ENCODE results near the gene TKT. TPM values are rescaled to one million over a fixed set of nuclear protein-coding genes. Genes with fewer than 3 reads are reported as not detected.
"Not testable (repeated sequence)": the region's sequence is repeated elsewhere in the genome, so short reads cannot be mapped to it uniquely, and the experiment has no call there.

TKT gene
- 238 and 420 TPM in 2 replicates for total RNA-seq (2012; rRNA removed)

GRCh38 chr3:53255775-53256703, at the start of gene TKT:
TKT (minus strand) TSS chr3:53256022; CDS start chr3:53255942, 80 bp downstream.
- no peaks in the 10 kb centered on the region for H3K27me3 ChIP-seq (ENCODE audit: control insufficient read depth, insufficient read depth, low read length)
- H3K4me3 ChIP-seq (ENCODE audit: low read length): peak within 1 kb of the TSS; percentile 93
- H3K9ac ChIP-seq (ENCODE audit: low read depth, low read length): peak within 1 kb of the TSS; percentile 91

GRCh38 chr3:53303957-53304356, 48.1 kb upstream of the TKT start:
- no peak overlapping the region for H3K4me2 ChIP-seq (ENCODE audit: low read length)
- H3K4me3 ChIP-seq (ENCODE audit: low read length): no peak overlapping the region
- H3K9me3 ChIP-seq (replicated peaks; ENCODE audit: low read length): no peaks in the 10 kb centered on the region
- H3K9ac ChIP-seq (ENCODE audit: low read depth, low read length): no peak overlapping the region
- peaks cover 50% of the 10 kb centered on the region for H3K36me3 ChIP-seq (ENCODE audit: insufficient read depth, low read length)
- no peaks in the 10 kb centered on the region for H3K27me3 ChIP-seq (ENCODE audit: control insufficient read depth, insufficient read depth, low read length)
- H3K4me1 ChIP-seq (ENCODE audit: control insufficient read depth, insufficient read depth, low read length): no peaks in the 10 kb centered on the region

More at GRCh38 chr3:53255775-53256703, at the start of gene TKT:
- Histone ChIP-seq H3K4me2 (ENCODE audit: low read length) (peak within 1 kb of the TSS; percentile 92), H3K36me3 (ENCODE audit: insufficient read depth, low read length) (peaks cover 13% of the 10 kb centered on the region), H3K4me1 (ENCODE audit: control insufficient read depth, insufficient read depth, low read length) (peaks cover 20% of the 10 kb centered on the region), H3K9me3 (replicated peaks; ENCODE audit: low read length) (no peaks in the 10 kb centered on the region)

GRCh38 chr3:53303549-53303948, 47.7 kb upstream of the TKT start:
- Histone ChIP-seq H3K4me2 (ENCODE audit: low read length) (no peak overlapping the region), H3K9me3 (replicated peaks; ENCODE audit: low read length) (no peaks in the 10 kb centered on the region), H3K9ac (ENCODE audit: low read depth, low read length) (no peak overlapping the region), H3K4me1 (ENCODE audit: control insufficient read depth, insufficient read depth, low read length) (no peaks in the 10 kb centered on the region), H3K27me3 (ENCODE audit: control insufficient read depth, insufficient read depth, low read length) (no peaks in the 10 kb centered on the region), H3K4me3 (ENCODE audit: low read length) (no peak overlapping the region), H3K36me3 (ENCODE audit: insufficient read depth, low read length) (peaks cover 50% of the 10 kb centered on the region)

GRCh38 chr3:53300826-53301225, 45.0 kb upstream of the TKT start:
- H3K9ac ChIP-seq (ENCODE audit: low read depth, low read length): no peak overlapping the region
- no peaks in the 10 kb centered on the region for H3K9me3 ChIP-seq (replicated peaks; ENCODE audit: low read length)
- peaks cover 40% of the 10 kb centered on the region for H3K36me3 ChIP-seq (ENCODE audit: insufficient read depth, low read length)
- H3K4me3 ChIP-seq (ENCODE audit: low read length): no peak overlapping the region
- H3K4me2 ChIP-seq (ENCODE audit: low read length): no peak overlapping the region
- no peaks in the 10 kb centered on the region for H3K27me3 ChIP-seq (ENCODE audit: control insufficient read depth, insufficient read depth, low read length)
- no peaks in the 10 kb centered on the region for H3K4me1 ChIP-seq (ENCODE audit: control insufficient read depth, insufficient read depth, low read length)

- H3K4me2 ChIP-seq (ENCODE audit: low read length); H3K4me3 ChIP-seq (ENCODE audit: low read length); H3K9me3 ChIP-seq (replicated peaks; ENCODE audit: low read length); H3K27me3 ChIP-seq (ENCODE audit: control insufficient read depth, insufficient read depth, low read length); H3K9ac ChIP-seq (ENCODE audit: low read depth, low read length); H3K4me1 ChIP-seq (ENCODE audit: control insufficient read depth, insufficient read depth, low read length): not testable (repeated sequence)
- peaks cover 34% of the 10 kb centered on the region for H3K36me3 ChIP-seq (ENCODE audit: insufficient read depth, low read length)
These were observed 43.8 kb upstream of the TKT start for GRCh38 chr3:53299611-53300023.

- no peak overlapping the region for H3K4me3 ChIP-seq (ENCODE audit: low read length)
- H3K36me3 ChIP-seq (ENCODE audit: insufficient read depth, low read length): peaks cover 21% of the 10 kb centered on the region
- no peaks in the 10 kb centered on the region for H3K4me1 ChIP-seq (ENCODE audit: control insufficient read depth, insufficient read depth, low read length)
- H3K4me2 ChIP-seq (ENCODE audit: low read length): no peak overlapping the region
- H3K27me3 ChIP-seq (ENCODE audit: control insufficient read depth, insufficient read depth, low read length): no peaks in the 10 kb centered on the region
- no peaks in the 10 kb centered on the region for H3K9me3 ChIP-seq (replicated peaks; ENCODE audit: low read length)
- H3K9ac ChIP-seq (ENCODE audit: low read depth, low read length): no peak overlapping the region
These were observed 39.6 kb upstream of the TKT start for GRCh38 chr3:53295410-53295809.

- no peak overlapping the region for H3K9ac ChIP-seq (ENCODE audit: low read depth, low read length)
- peaks cover 15% of the 10 kb centered on the region for H3K36me3 ChIP-seq (ENCODE audit: insufficient read depth, low read length)
- H3K4me2 ChIP-seq (ENCODE audit: low read length): no peak overlapping the region
- H3K27me3 ChIP-seq (ENCODE audit: control insufficient read depth, insufficient read depth, low read length): no peaks in the 10 kb centered on the region
- H3K4me3 ChIP-seq (ENCODE audit: low read length): no peak overlapping the region
- H3K9me3 ChIP-seq (replicated peaks; ENCODE audit: low read length): no peaks in the 10 kb centered on the region
- no peaks in the 10 kb centered on the region for H3K4me1 ChIP-seq (ENCODE audit: control insufficient read depth, insufficient read depth, low read length)
These were observed 38.0 kb upstream of the TKT start for GRCh38 chr3:53293867-53294266.

- Histone ChIP-seq H3K9me3 (replicated peaks; ENCODE audit: low read length) (no peaks in the 10 kb centered on the region), H3K27me3 (ENCODE audit: control insufficient read depth, insufficient read depth, low read length) (no peaks in the 10 kb centered on the region), H3K4me2 (ENCODE audit: low read length) (no peak overlapping the region), H3K9ac (ENCODE audit: low read depth, low read length) (no peak overlapping the region), H3K4me1 (ENCODE audit: control insufficient read depth, insufficient read depth, low read length) (no peaks in the 10 kb centered on the region), H3K4me3 (ENCODE audit: low read length) (no peak overlapping the region), H3K36me3 (ENCODE audit: insufficient read depth, low read length) (peaks cover 40% of the 10 kb centered on the region)
These were observed 32.4 kb upstream of the TKT start for GRCh38 chr3:53288214-53288613.

- Histone ChIP-seq H3K4me2 (ENCODE audit: low read length) (no peak overlapping the region), H3K9me3 (replicated peaks; ENCODE audit: low read length) (no peaks in the 10 kb centered on the region), H3K27me3 (ENCODE audit: control insufficient read depth, insufficient read depth, low read length) (no peaks in the 10 kb centered on the region), H3K9ac (ENCODE audit: low read depth, low read length) (no peak overlapping the region), H3K4me3 (ENCODE audit: low read length) (no peak overlapping the region), H3K4me1 (ENCODE audit: control insufficient read depth, insufficient read depth, low read length) (no peaks in the 10 kb centered on the region), H3K36me3 (ENCODE audit: insufficient read depth, low read length) (peaks cover 36% of the 10 kb centered on the region)
These were observed 31.4 kb upstream of the TKT start for GRCh38 chr3:53287131-53287629.

- Histone ChIP-seq H3K27me3 (ENCODE audit: control insufficient read depth, insufficient read depth, low read length) (no peaks in the 10 kb centered on the region), H3K4me3 (ENCODE audit: low read length) (no peak overlapping the region), H3K4me1 (ENCODE audit: control insufficient read depth, insufficient read depth, low read length) (no peaks in the 10 kb centered on the region), H3K36me3 (ENCODE audit: insufficient read depth, low read length) (peaks cover 32% of the 10 kb centered on the region), H3K9ac (ENCODE audit: low read depth, low read length) (no peak overlapping the region), H3K4me2 (ENCODE audit: low read length) (no peak overlapping the region), H3K9me3 (replicated peaks; ENCODE audit: low read length) (no peaks in the 10 kb centered on the region)
These were observed 30.9 kb upstream of the TKT start for GRCh38 chr3:53286727-53287126.

GRCh38 chr3:53282581-53282980, 26.8 kb upstream of the TKT start:
- Histone ChIP-seq H3K27me3 (ENCODE audit: control insufficient read depth, insufficient read depth, low read length) (no peaks in the 10 kb centered on the region), H3K36me3 (ENCODE audit: insufficient read depth, low read length) (peaks cover 23% of the 10 kb centered on the region), H3K9me3 (replicated peaks; ENCODE audit: low read length) (no peaks in the 10 kb centered on the region), H3K4me1 (ENCODE audit: control insufficient read depth, insufficient read depth, low read length) (no peaks in the 10 kb centered on the region), H3K4me2 (ENCODE audit: low read length) (no peak overlapping the region), H3K9ac (ENCODE audit: low read depth, low read length) (no peak overlapping the region), H3K4me3 (ENCODE audit: low read length) (no peak overlapping the region)

- Histone ChIP-seq H3K9ac (ENCODE audit: low read depth, low read length) (no peak overlapping the region), H3K9me3 (replicated peaks; ENCODE audit: low read length) (no peaks in the 10 kb centered on the region), H3K4me2 (ENCODE audit: low read length) (no peak overlapping the region), H3K27me3 (ENCODE audit: control insufficient read depth, insufficient read depth, low read length) (no peaks in the 10 kb centered on the region), H3K4me1 (ENCODE audit: control insufficient read depth, insufficient read depth, low read length) (no peaks in the 10 kb centered on the region), H3K4me3 (ENCODE audit: low read length) (no peak overlapping the region), H3K36me3 (ENCODE audit: insufficient read depth, low read length) (no peaks in the 10 kb centered on the region)
These were observed 22.8 kb upstream of the TKT start for GRCh38 chr3:53278667-53279066.
